HepG2 (cell line): Measurements from ENCODE around the gene IGFALS. TPM values are rescaled to one million over a fixed set of nuclear protein-coding genes. Genes with fewer than 3 reads are reported as not detected.

Experiments used
- HOXA9 ChIP-seq: sonication (generic); formaldehyde crosslinking; IDR thresholded peaks from 2 replicates; pipeline ENCODE4 v1.8.1; 2022; ENCODE audit warnings: missing genetic modification reagents, mild to moderate bottlenecking, moderate library complexity, borderline replicate concordance
- KMT2A ChIP-seq: sonication (generic); formaldehyde crosslinking; IDR thresholded peaks from 2 replicates; pipeline ENCODE4 v1.4.0; 2020; ENCODE audit warnings: missing genetic modification reagents
- MLLT10 ChIP-seq: sonication (generic); formaldehyde crosslinking; IDR thresholded peaks from 2 replicates; pipeline ENCODE4 v1.4.0; 2020; ENCODE audit warnings: missing genetic modification reagents
- MTA1 ChIP-seq: sonication (generic); formaldehyde crosslinking; IDR thresholded peaks from 2 replicates; pipeline ENCODE4 v1.4.0; 2020; ENCODE audit warnings: missing genetic modification reagents, mild to moderate bottlenecking, borderline replicate concordance
- NFKBIZ ChIP-seq: IDR thresholded peaks from 2 replicates; pipeline ENCODE4 v1.6.1; 2018; ENCODE audit warnings: missing genetic modification reagents, missing compliant biosample characterization
- NFYC ChIP-seq: IDR thresholded peaks from 2 replicates; pipeline ENCODE4 v1.6.1; 2016; ENCODE audit warnings: missing genetic modification reagents, missing compliant biosample characterization
- PTBP1 ChIP-seq: fragments of 200-400 bp; formaldehyde crosslinking; IDR thresholded peaks from 2 replicates; pipeline ENCODE4 v1.6.1; 2018; ENCODE audit warnings: low read length, low read depth; ENCODE audit not compliant: poor library complexity, severe bottlenecking
- RFX3 ChIP-seq: IDR thresholded peaks from 2 replicates; pipeline ENCODE4 v1.6.1; 2016; ENCODE audit warnings: missing biosample characterization, missing genetic modification reagents
- RORA ChIP-seq: sonication (generic); formaldehyde crosslinking; IDR thresholded peaks from 2 replicates; pipeline ENCODE4 v1.5.0; 2020; ENCODE audit warnings: mild to moderate bottlenecking, missing genetic modification reagents, moderate library complexity
- SMYD3 ChIP-seq: sonication (generic); formaldehyde crosslinking; IDR thresholded peaks from 2 replicates; pipeline ENCODE4 v1.8.1; 2023; ENCODE audit warnings: mild to moderate bottlenecking, missing genetic modification reagents
- SPEN ChIP-seq: sonication (generic); formaldehyde crosslinking; IDR thresholded peaks from 2 replicates; pipeline ENCODE4 v1.5.1; 2020; ENCODE audit warnings: low read depth, mild to moderate bottlenecking, missing genetic modification reagents
- ZBTB1 ChIP-seq: sonication (generic); formaldehyde crosslinking; IDR thresholded peaks from 2 replicates; pipeline ENCODE4 v1.4.0; 2020; ENCODE audit warnings: missing genetic modification reagents, borderline replicate concordance
- ZNF230 ChIP-seq: sonication (generic); formaldehyde crosslinking; IDR thresholded peaks from 2 replicates; pipeline ENCODE4 v1.4.0; 2020; ENCODE audit warnings: mild to moderate bottlenecking, missing genetic modification reagents
- ZNF605 ChIP-seq: sonication (generic); formaldehyde crosslinking; IDR thresholded peaks from 2 replicates; pipeline ENCODE4 v1.8.0; 2022; ENCODE audit warnings: mild to moderate bottlenecking, missing genetic modification reagents
- ZNF776 ChIP-seq: sonication (generic); formaldehyde crosslinking; IDR thresholded peaks from 2 replicates; pipeline ENCODE4 v1.4.0; 2020; ENCODE audit warnings: mild to moderate bottlenecking, missing genetic modification reagents
- ZNF879 ChIP-seq: sonication (generic); formaldehyde crosslinking; IDR thresholded peaks from 2 replicates; pipeline ENCODE4 v1.8.1; 2023; ENCODE audit warnings: missing genetic modification reagents
- polyA plus RNA-seq, 8 experiments: library from polyadenylated mRNA; depleted of rRNA in 3 of 8; stranded (reverse) in 7 of 8; unstranded in 1 of 8; fragments of >200 nt; fragmentation: Illumina TruSeq in 4 of 8; extraction: Trizol in 4 of 8; gene quantifications; 2 replicates each; pipeline versions ENCODE4 v1.2.1 to v1.2.3, GENCODE V29; 2011 to 2016; ENCODE audit warnings: low read depth in 4 of 8, missing spikeins in 1 of 8, mixed read lengths in 1 of 8; ENCODE audit not compliant: insufficient read depth in 1 of 8
- total RNA-seq, 5 experiments: library from RNA; depleted of rRNA; stranded (reverse); fragments of >200 nt; fragmentation: Illumina TruSeq; extraction: Trizol; gene quantifications; 2 replicates each; pipeline ENCODE4 v1.2.3, GENCODE V29; 2016; ENCODE audit warnings: low read depth in 1 of 5
- TF ChIP-seq, protein P1 (sequence below): sonication (generic); formaldehyde crosslinking; IDR thresholded peaks from 2 replicates; pipeline ENCODE4 v1.8.0; 2022; ENCODE audit warnings: missing genetic modification reagents, mild to moderate bottlenecking, moderate library complexity, borderline replicate concordance
- TF ChIP-seq, protein P2 (sequence below): sonication (generic); formaldehyde crosslinking; IDR thresholded peaks from 2 replicates; pipeline ENCODE4 v1.5.1; 2020; ENCODE audit warnings: mild to moderate bottlenecking, missing genetic modification reagents
- TF ChIP-seq, protein P3 (sequence below): sonication (generic); formaldehyde crosslinking; conservative IDR thresholded peaks from 2 replicates; pipeline ENCODE4 v1.4.0; 2020; ENCODE audit warnings: missing genetic modification reagents
- TF ChIP-seq, protein P4 (sequence below), 2 experiments: sonication (generic) in 1 of 2; formaldehyde crosslinking in 1 of 2; IDR thresholded peaks; 2 replicates each; pipeline versions ENCODE4 v1.4.0 to v1.6.1; 2018 to 2020; ENCODE audit warnings: missing genetic modification reagents in 2 of 2, borderline replicate concordance in 1 of 2, low read depth in 1 of 2, mild to moderate bottlenecking in 1 of 2, missing biosample characterization in 1 of 2

Gene IGFALS
- total and polyA plus RNA-seq, 2 of the 13 experiments (the other 11 are each of a cell fraction or from before 2014, with no cell fraction given): 0.34 to 2.4 TPM

DNA sequence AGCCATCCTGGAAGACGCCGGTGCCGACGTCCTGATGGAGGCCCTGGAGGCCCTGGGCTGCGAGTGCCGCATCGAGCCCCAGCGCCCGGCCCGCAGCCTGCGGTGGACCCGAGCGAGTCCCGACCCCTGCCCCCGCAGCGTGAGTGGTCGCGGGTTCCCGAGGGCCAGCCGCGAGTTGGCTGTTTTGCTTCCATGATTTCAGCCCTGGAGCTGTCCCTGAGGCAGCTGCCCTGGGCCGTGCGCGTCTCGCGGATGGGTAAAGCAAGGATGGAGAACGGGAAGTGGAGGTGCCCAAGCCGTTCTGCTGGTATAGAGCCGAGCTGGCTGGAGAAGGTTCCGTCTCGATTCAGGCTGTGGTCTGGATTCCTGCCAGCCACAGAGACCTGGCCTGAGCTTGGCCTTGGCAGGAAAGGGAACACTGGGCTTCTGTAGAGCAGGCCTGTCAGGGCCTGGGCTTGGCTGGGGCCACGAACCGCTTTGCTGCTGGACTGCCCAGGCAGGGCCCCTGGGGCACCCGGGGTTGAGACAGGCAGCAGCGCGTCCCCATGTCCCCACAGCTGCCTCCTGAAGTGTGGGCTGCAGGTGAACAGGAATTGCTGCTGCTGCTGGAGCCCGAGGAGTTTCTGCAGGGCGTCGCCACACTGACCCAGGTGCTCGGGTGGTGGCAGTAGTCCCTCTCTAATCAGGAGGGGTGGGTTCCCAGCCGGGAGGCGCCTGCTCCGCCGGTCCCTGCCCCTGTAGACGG is 19.6 kb downstream of the IGFALS start (continued):
- TF ChIP-seq MTA1 (CRISPR knock-in tag) (peak; percentile 16; the same call in 1 of the 2 replicates), SPEN (CRISPR knock-in tag) (0 out of 2 replicates have a peak, but pooled peaks have one; percentile 12), SMYD3 (CRISPR knock-in tag) (no peak), ZNF879 (CRISPR knock-in tag) (0 out of 2 replicates have a peak, but pooled peaks have one; percentile 0), RORA (CRISPR knock-in tag) (no peak), RFX3 (no peak), ZBTB1 (CRISPR knock-in tag) (no peak), KMT2A (CRISPR knock-in tag) (peak; percentile 30; the same call in 1 of the 2 replicates), ZNF230 (CRISPR knock-in tag) (peak; percentile 81; the same call in 1 of the 2 replicates), ZNF605 (no peak), MLLT10 (no peak), HOXA9 (no peak), ZNF776 (peak; percentile 42), NFYC (CRISPR knock-in tag) (no peak), PTBP1 (no peak), NFKBIZ (CRISPR knock-in tag) (0 out of 2 replicates have a peak, but pooled peaks have one; percentile 9)
- TF ChIP-seq, protein P1, sequence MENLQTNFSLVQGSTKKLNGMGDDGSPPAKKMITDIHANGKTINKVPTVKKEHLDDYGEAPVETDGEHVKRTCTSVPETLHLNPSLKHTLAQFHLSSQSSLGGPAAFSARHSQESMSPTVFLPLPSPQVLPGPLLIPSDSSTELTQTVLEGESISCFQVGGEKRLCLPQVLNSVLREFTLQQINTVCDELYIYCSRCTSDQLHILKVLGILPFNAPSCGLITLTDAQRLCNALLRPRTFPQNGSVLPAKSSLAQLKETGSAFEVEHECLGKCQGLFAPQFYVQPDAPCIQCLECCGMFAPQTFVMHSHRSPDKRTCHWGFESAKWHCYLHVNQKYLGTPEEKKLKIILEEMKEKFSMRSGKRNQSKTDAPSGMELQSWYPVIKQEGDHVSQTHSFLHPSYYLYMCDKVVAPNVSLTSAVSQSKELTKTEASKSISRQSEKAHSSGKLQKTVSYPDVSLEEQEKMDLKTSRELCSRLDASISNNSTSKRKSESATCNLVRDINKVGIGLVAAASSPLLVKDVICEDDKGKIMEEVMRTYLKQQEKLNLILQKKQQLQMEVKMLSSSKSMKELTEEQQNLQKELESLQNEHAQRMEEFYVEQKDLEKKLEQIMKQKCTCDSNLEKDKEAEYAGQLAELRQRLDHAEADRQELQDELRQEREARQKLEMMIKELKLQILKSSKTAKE (CRISPR knock-in tag): no peak
- TF ChIP-seq, protein P2, sequence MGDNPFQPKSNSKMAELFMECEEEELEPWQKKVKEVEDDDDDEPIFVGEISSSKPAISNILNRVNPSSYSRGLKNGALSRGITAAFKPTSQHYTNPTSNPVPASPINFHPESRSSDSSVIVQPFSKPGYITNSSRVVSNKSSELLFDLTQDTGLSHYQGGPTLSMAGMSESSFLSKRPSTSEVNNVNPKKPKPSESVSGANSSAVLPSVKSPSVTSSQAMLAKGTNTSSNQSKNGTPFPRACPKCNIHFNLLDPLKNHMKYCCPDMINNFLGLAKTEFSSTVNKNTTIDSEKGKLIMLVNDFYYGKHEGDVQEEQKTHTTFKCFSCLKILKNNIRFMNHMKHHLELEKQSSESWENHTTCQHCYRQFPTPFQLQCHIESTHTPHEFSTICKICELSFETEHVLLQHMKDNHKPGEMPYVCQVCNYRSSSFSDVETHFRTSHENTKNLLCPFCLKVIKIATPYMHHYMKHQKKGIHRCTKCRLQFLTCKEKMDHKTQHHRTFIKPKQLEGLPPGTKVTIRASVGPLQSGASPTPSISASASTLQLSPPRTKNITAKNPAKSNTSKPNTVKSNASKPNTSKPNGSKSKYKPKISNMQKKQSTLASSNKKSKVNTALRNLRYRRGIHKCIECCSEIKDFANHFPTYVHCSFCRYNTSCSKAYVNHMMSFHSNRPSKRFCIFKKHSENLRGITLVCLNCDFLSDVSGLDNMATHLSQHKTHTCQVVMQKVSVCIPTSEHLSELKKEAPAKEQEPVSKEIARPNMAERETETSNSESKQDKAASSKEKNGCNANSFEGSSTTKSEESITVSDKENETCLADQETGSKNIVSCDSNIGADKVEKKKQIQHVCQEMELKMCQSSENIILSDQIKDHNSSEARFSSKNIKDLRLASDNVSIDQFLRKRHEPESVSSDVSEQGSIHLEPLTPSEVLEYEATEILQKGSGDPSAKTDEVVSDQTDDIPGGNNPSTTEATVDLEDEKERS: no peak
- TF ChIP-seq, protein P3, sequence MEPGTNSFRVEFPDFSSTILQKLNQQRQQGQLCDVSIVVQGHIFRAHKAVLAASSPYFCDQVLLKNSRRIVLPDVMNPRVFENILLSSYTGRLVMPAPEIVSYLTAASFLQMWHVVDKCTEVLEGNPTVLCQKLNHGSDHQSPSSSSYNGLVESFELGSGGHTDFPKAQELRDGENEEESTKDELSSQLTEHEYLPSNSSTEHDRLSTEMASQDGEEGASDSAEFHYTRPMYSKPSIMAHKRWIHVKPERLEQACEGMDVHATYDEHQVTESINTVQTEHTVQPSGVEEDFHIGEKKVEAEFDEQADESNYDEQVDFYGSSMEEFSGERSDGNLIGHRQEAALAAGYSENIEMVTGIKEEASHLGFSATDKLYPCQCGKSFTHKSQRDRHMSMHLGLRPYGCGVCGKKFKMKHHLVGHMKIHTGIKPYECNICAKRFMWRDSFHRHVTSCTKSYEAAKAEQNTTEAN: no peak
- TF ChIP-seq, protein P4, sequence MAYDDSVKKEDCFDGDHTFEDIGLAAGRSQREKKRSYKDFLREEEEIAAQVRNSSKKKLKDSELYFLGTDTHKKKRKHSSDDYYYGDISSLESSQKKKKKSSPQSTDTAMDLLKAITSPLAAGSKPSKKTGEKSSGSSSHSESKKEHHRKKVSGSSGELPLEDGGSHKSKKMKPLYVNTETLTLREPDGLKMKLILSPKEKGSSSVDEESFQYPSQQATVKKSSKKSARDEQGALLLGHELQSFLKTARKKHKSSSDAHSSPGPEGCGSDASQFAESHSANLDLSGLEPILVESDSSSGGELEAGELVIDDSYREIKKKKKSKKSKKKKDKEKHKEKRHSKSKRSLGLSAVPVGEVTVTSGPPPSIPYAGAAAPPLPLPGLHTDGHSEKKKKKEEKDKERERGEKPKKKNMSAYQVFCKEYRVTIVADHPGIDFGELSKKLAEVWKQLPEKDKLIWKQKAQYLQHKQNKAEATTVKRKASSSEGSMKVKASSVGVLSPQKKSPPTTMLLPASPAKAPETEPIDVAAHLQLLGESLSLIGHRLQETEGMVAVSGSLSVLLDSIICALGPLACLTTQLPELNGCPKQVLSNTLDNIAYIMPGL (CRISPR knock-in tag; IDR thresholded peaks at IDR 0.05; ENCODE audit: borderline replicate concordance in 1 of 2, low read depth in 1 of 2): no peak
